ENCODE measurements around the gene CA10.

DNA sequence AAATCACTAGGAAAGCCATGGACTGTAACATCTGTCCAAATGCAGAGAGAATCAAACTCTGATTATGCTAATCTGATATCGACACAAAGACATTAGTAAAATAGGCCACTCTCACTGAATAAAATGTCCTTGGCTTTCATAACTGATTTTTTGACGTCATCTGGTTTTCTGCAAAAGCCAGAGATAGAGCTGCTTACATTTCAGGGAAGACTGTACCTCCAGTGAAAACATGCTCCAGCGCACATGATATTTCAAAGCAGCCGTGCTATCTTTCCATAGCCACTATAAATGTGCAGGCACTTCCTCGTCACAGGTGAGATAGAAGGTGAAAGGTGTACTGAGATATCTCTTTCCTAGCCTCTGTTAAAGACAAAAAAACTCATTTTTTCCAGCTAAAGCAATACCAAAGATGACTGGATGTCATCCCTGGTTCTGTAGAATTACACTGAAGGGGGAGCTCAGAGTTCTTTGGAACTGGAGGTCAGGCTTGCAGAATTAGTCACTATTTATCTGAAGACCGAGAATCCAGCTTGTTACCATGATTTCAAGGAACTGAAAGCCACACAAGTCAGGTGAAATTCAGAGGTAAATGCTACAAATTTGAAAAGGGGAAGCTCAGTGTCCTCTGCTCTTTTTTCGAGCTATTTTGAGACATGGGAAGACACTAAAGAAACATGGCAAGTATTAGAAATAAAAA, 249.5 kb downstream of the CA10 start:
- TF ChIP-seq, protein P1, sequence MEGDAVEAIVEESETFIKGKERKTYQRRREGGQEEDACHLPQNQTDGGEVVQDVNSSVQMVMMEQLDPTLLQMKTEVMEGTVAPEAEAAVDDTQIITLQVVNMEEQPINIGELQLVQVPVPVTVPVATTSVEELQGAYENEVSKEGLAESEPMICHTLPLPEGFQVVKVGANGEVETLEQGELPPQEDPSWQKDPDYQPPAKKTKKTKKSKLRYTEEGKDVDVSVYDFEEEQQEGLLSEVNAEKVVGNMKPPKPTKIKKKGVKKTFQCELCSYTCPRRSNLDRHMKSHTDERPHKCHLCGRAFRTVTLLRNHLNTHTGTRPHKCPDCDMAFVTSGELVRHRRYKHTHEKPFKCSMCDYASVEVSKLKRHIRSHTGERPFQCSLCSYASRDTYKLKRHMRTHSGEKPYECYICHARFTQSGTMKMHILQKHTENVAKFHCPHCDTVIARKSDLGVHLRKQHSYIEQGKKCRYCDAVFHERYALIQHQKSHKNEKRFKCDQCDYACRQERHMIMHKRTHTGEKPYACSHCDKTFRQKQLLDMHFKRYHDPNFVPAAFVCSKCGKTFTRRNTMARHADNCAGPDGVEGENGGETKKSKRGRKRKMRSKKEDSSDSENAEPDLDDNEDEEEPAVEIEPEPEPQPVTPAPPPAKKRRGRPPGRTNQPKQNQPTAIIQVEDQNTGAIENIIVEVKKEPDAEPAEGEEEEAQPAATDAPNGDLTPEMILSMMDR (IDR thresholded peaks at IDR 0.05) = no peak
- no peak for TF ChIP-seq POLR2A (IDR thresholded peaks at IDR 0.05)

Data from heart left ventricle (tissue), 13 donors.